GM21381 (cell line): ENCODE measurements around the gene GSTP1.
A peak's percentile ranks its signal among the peaks of the same experiment; 100 is the strongest.
"Not testable (repeated sequence)": the region's sequence is repeated elsewhere in the genome, so short reads cannot be mapped to it uniquely, and the experiment has no call there.

Experiments
- ATAC-seq: cut with Tn5 transposase; IDR thresholded peaks from one replicate; pipeline ENCODE4 v1.9.1; 2021; ENCODE audit warnings: mild to moderate bottlenecking, moderate library complexity; ENCODE audit not compliant: unreplicated experiment

The GSTP1 gene

GRCh38 chr11:67562963-67563704 lies 20.5 kb upstream of the GSTP1 start:
- no peak for ATAC-seq

DNA sequence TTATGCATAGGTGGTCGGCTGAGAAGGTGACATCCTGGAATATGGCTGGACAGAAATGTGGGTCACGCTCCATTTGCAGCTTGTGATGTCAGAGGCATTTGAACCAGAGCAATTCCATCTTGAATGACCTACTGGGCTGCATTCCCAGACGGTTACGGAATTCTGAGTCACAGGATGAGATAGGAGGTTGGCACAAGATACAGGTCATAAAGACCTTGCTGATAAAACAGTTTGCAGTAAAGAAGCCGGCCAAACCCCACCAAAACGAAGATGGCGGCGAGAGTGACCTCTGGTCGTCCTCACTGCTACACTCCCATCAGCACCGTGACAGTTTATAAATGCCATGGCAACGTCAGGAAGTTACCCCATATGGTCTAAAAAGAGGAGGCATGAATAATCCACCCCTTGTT lies 19.9 kb upstream of the GSTP1 start:
- not testable (repeated sequence) for ATAC-seq

DNA sequence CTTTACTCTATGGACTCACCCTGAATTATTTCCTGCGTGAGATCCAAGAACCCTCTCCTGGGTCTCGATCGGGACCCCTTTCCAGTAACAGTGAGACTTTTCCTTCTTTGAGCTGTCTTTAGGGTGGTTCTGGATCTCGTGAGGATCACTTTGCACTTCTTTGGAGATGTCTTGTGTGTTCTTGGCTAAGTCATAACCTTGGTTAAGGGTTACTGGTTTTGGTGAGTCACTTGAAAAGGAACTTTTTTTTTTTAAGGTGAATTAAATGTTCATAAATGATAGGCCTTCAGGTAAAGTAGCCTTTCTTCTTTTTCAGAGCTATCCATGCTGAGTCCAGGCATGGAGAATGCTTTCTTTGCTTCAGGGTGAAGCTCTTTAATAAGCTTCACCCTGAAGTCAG lies 19.4 kb upstream of the GSTP1 start:
- no peak for ATAC-seq

DNA sequence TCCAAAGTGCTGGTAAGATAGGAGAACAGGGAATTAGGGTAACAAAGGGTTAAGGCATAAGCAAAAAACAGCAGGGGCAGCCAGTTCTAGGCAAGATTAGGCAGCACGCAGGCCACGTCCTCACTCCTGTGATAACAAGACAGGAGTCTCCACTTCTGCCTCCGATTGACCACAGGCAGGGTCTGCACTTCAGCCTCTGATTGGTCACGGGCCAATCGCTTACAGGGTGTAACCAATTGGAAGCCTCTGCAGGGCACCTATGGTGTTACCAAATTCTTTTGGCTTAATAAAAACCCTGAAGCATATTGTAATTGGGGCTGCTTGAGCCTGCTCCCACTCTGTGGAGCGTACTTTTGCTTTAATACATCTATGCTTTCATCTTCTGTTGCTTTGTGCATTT lies 12.2 kb upstream of the GSTP1 start:
- ATAC-seq, result no peak

DNA sequence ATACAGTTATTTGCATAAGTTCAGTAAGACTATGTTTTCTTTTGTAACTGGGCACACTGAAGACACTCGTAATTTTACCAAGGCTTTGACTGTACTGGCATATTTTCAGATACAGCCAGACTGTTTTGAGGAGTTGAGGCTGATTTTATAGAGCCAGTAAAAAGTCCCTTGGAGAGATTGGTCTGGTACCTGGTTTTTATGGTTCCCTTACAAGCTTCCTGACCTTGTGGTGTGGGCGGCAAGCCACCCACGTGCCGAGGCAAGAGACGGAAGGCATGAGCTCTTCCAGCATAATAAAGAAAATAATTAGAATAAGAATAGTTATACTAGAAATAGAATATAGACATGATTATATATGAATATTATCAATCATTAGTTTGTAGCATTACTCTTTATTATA lies 11.3 kb upstream of the GSTP1 start:
- no peak for ATAC-seq

- ATAC-seq, result no peak
These were observed 10.7 kb upstream of the GSTP1 start for GRCh38 chr11:67572747-67573419.

DNA sequence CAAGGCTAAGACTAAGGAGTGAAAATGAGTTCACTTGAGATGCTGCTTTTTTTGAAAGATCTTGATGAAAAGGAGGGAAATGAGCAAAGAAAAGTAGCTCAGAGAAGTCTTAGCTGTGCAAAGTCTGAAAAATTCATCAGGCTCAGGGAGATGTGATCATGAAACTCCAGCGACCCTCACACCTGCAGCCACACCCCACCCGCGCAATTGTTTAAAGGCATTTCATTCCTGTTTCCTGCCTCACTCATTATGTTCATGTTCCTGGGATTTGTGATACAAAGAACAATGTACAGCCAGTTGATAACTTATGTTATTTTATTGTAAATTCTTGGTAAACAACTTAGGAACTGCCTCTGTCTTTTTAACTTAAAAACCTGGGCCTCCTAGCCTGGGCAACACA lies 8.7 kb upstream of the GSTP1 start:
- no peak for ATAC-seq

- ATAC-seq, result no peak
These were observed 6.7 kb upstream of the GSTP1 start for GRCh38 chr11:67576735-67577475.

- no peak for ATAC-seq
These were observed 5.7 kb upstream of the GSTP1 start for GRCh38 chr11:67577951-67578350.

- no peak for ATAC-seq
These were observed 2.1 kb upstream of the GSTP1 start for GRCh38 chr11:67581469-67581868.

- ATAC-seq, result no peak
These were observed 1.6 kb upstream of the GSTP1 start for GRCh38 chr11:67582011-67582410.

GRCh38 chr11:67584205-67584880 lies 731 bp downstream of the GSTP1 start:
- ATAC-seq, result no peak

DNA sequence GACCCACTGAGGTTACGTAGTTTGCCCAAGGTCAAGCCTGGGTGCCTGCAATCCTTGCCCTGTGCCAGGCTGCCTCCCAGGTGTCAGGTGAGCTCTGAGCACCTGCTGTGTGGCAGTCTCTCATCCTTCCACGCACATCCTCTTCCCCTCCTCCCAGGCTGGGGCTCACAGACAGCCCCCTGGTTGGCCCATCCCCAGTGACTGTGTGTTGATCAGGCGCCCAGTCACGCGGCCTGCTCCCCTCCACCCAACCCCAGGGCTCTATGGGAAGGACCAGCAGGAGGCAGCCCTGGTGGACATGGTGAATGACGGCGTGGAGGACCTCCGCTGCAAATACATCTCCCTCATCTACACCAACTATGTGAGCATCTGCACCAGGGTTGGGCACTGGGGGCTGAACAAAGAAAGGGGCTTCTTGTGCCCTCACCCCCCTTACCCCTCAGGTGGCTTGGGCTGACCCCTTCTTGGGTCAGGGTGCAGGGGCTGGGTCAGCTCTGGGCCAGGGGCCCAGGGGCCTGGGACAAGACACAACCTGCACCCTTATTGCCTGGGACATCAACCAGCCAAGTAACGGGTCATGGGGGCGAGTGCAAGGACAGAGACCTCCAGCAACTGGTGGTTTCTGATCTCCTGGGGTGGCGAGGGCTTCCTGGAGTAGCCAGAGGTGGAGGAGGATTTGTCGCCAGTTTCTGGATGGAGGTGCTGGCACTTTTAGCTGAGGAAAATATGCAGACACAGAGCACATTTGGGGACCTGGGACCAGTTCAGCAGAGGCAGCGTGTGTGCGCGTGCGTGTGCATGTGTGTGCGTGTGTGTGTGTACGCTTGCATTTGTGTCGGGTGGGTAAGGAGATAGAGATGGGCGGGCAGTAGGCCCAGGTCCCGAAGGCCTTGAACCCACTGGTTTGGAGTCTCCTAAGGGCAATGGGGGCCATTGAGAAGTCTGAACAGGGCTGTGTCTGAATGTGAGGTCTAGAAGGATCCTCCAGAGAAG lies 1.6 kb downstream of the GSTP1 start:
- ATAC-seq, result no peak

DNA sequence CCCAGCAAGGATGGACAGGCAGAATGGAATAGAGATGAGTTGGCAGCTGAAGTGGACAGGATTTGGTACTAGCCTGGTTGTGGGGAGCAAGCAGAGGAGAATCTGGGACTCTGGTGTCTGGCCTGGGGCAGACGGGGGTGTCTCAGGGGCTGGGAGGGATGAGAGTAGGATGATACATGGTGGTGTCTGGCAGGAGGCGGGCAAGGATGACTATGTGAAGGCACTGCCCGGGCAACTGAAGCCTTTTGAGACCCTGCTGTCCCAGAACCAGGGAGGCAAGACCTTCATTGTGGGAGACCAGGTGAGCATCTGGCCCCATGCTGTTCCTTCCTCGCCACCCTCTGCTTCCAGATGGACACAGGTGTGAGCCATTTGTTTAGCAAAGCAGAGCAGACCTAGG lies 2.3 kb downstream of the GSTP1 start:
- ATAC-seq, result no peak

- ATAC-seq, result no peak
These were observed 3.1 kb downstream of the GSTP1 start for GRCh38 chr11:67586568-67587250.

DNA sequence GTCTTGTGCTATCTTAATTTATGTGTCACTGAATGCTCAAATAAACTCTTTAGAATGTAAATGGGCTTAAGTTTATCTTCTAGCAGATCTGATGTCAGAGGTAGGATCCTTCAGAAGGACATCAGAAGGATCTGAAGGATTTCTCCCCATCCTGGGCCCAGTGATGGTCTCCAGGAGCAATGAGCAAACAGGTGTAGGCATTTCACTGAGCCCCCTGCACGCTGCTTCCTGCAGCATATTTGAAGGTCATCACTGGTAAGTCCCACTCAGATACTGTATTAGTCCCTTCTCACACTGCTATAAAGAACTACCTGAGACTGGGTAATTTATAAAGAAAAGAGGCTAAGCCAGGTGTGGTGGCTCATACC lies 4.5 kb downstream of the GSTP1 start:
- peak; percentile 21 for ATAC-seq

- not testable (repeated sequence) for ATAC-seq
These were observed 5.3 kb downstream of the GSTP1 start for GRCh38 chr11:67588899-67589415.

DNA sequence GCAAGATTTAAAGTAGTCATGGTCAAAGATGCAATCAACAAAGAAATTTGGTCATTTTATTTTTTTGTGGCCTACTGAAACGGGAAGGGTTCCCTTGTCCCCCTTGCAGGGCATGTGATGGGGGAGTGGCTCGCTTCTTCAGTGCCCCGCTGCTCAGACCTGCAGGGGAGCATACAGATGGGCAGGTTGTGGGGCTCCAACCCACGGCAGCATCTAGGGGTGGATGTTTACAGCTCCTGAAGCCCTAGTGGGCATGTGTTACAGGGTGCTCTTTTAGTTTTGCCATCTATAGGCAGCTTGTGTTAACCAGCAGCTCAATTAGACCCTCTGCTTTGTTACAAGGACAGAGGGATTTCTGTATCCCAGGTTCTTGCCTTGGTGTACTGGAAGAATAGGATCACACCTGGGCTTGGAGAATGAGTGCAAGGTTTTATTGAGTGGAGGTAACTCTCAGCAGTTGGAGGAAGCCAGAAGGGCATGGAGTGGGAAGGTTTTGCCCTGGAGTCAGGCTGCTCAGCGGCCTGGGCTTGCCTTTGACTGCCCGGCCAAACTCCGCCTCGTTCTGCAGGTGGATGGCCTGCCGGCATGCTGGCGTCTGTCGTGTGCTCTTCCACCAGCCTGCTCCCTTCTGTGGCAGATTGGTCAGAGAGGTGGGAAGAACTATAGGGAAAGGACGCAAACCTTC lies 9.4 kb downstream of the GSTP1 start:
- no peak for ATAC-seq

DNA sequence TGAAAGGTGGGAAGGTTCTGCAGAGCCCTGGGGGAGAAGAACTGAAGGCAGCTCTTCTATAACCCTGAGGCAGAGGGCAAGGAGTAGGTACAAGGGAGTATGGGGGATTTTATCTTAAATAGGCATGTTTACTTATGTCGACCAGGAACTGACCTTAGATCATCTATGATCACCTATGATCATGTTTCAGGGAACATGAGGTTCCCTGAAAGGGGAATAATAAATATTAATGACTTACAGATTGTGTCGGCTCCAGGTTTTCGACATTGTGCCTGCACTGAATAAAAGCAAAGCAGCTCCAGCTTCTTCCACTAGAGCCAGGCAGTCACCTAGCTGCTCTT lies 9.9 kb downstream of the GSTP1 start:
- ATAC-seq, result no peak
